Breast epithelium (tissue), 4 donors: Measurements from ENCODE around the gene THSD7B. TPM values are rescaled to one million over a fixed set of nuclear protein-coding genes. Genes with fewer than 3 reads are reported as not detected.

Source experiments
- DNase-seq, 2 donors: peaks; one replicate each; pipeline ENCODE4 v3.0.0-alpha.2; 2019; ENCODE audit warnings: low spot score in 2 of 2
- H3K27ac ChIP-seq, 2 donors: fragments of 200-600 bp; sonication (generic) in 1 of 2; one replicate each; pipeline ENCODE4 v1.5.1; 2016 to 2019; ENCODE audit warnings: mild to moderate bottlenecking in 1 of 2
- H3K27me3 ChIP-seq, 2 donors: fragments of 200-600 bp; sonication (generic) in 1 of 2; one replicate each; pipeline versions ENCODE4 v1.5.1 to v1.6.0; 2017 to 2019; ENCODE audit warnings: control low read depth in 1 of 2, mild to moderate bottlenecking in 1 of 2
- H3K36me3 ChIP-seq: fragments of 200-600 bp; one replicate; pipeline ENCODE4 v1.5.1; 2019
- H3K4me1 ChIP-seq, 2 donors: fragments of 200-600 bp; sonication (generic); one replicate each; pipeline ENCODE4 v1.5.1; 2016 to 2019; ENCODE audit warnings: control low read depth in 1 of 2
- H3K4me3 ChIP-seq, 3 donors: fragments of 200-600 bp; sonication (generic); 1 replicate in 2 of 3; 2 replicates in 1 of 3; pipeline ENCODE4 v1.5.1; 2016 to 2019; ENCODE audit warnings: mild to moderate bottlenecking in 3 of 3, moderate library complexity in 2 of 3
- H3K9me3 ChIP-seq, 2 donors: fragments of 200-600 bp; sonication (generic) in 1 of 2; one replicate each; pipeline ENCODE4 v1.5.1; 2016 to 2019; ENCODE audit warnings: control low read depth in 1 of 2
- CTCF ChIP-seq, 3 donors: fragments of 450-650 bp; IDR thresholded peaks; one replicate each; pipeline ENCODE4 v1.5.1; 2016 to 2017; ENCODE audit warnings: antibody characterized with exemption in 3 of 3, mild to moderate bottlenecking in 3 of 3, moderate library complexity in 3 of 3
- POLR2A ChIP-seq: fragments of 450-650 bp; IDR thresholded peaks from one replicate; pipeline ENCODE4 v1.6.1; 2016; ENCODE audit warnings: antibody characterized with exemption, mild to moderate bottlenecking, moderate library complexity
- POLR2AphosphoS5 ChIP-seq, 3 donors: sonication (generic); formaldehyde crosslinking; IDR thresholded peaks; one replicate each; pipeline ENCODE4 v1.6.1; 2017; ENCODE audit warnings: antibody characterized with exemption in 3 of 3
- intact Hi-C: fragments of 100-400 bp; cut with DNase I; formaldehyde crosslinking; loops from one replicate; pipeline ENCODE4 v1.15.1; 2023; ENCODE audit warnings: low total_unique reads
- total RNA-seq, 3 donors: library from RNA; depleted of rRNA; stranded (reverse); fragments of >200 nt; gene quantifications; one replicate each; pipeline ENCODE4 v1.1.0, GENCODE V29; 2016

THSD7B gene
- total RNA-seq, 3 donors from 2014 or later: 0.73 to 3.3 (median 2.1) TPM

DNA sequence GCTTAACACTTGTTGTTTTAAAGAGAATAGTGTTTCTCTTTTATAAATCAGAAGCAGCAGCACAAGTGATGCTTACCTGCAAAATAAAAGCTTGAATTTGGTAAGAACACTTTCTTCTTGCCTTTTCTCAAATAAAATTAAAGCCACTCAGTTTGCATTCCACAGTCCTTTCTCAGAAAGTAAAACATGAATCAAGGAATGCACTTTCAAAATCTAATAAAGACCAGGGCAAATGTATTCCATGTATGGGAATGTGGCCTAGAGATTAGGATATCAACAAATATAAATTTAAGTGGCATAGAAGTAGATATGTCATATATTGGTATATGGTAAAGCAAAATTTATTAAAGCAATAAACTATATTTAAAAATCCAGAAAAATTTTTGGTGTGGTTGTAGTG, 352.8 kb downstream of the THSD7B start:
- Histone ChIP-seq H3K9me3 (no peaks in the 10 kb centered on the region), H3K27ac (no peak overlapping the region), H3K36me3 (no peaks in the 10 kb centered on the region), H3K27me3 (no peaks in the 10 kb centered on the region), H3K4me1 (no peaks in the 10 kb centered on the region), H3K4me3 (no peak overlapping the region)
- no peak for DNase-seq
- intact Hi-C loops: no loop called here
- no peak for TF ChIP-seq CTCF (IDR thresholded peaks at IDR 0.05)
- TF ChIP-seq POLR2AphosphoS5 (IDR thresholded peaks at IDR 0.05): no peak
- no peak for TF ChIP-seq POLR2A

DNA sequence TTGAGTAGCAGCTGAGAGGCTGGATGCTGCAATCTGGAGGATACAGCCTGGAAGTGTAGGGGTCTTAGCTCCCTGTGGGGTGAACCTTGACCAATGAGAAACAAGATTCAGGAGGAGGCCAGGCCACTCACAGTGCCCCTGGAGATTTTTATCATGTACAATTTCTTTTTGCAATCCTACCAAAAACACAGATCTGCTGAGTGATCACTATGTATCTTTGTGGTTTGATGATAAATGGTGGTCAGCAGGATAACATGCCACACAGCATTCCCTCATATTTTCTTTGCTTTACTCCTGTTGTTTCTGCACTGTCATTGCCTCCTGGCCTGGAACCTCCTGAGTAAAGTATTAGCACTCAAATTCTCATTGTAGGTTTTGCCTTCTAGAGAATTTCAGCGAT, 357.9 kb downstream of the THSD7B start:
- H3K36me3 ChIP-seq: no peaks in the 10 kb centered on the region
- H3K4me3 ChIP-seq: no peak overlapping the region
- H3K27me3 ChIP-seq: no peaks in the 10 kb centered on the region
- H3K27ac ChIP-seq: no peak overlapping the region
- no peak for TF ChIP-seq CTCF (IDR thresholded peaks at IDR 0.05)
- TF ChIP-seq POLR2AphosphoS5 (IDR thresholded peaks at IDR 0.05): no peak
- no peak for TF ChIP-seq POLR2A
- no peaks in the 10 kb centered on the region for H3K4me1 ChIP-seq
- no peak for DNase-seq
- intact Hi-C loops: no loop called here
- H3K9me3 ChIP-seq: no peaks in the 10 kb centered on the region

GRCh38 chr2:137133225-137133624, 367.9 kb downstream of the THSD7B start:
- Histone ChIP-seq H3K27me3 (no peaks in the 10 kb centered on the region), H3K27ac (no peak overlapping the region), H3K36me3 (no peaks in the 10 kb centered on the region), H3K4me3 (no peak overlapping the region), H3K9me3 (no peaks in the 10 kb centered on the region), H3K4me1 (no peaks in the 10 kb centered on the region)
- intact Hi-C loops: no loop called here
- no peak for DNase-seq
- TF ChIP-seq POLR2A: no peak
- no peak for TF ChIP-seq POLR2AphosphoS5 (IDR thresholded peaks at IDR 0.05)
- no peak for TF ChIP-seq CTCF (IDR thresholded peaks at IDR 0.05)

- no peaks in the 10 kb centered on the region for H3K9me3 ChIP-seq
- TF ChIP-seq POLR2A: no peak
- no peak for TF ChIP-seq POLR2AphosphoS5 (IDR thresholded peaks at IDR 0.05)
- no peak for TF ChIP-seq CTCF (IDR thresholded peaks at IDR 0.05)
- no peak for DNase-seq
- no peaks in the 10 kb centered on the region for H3K4me1 ChIP-seq
- intact Hi-C loops: no loop called here
- no peak overlapping the region for H3K27ac ChIP-seq
- H3K4me3 ChIP-seq: no peak overlapping the region
- H3K36me3 ChIP-seq: no peaks in the 10 kb centered on the region
- no peaks in the 10 kb centered on the region for H3K27me3 ChIP-seq
These were observed 372.9 kb downstream of the THSD7B start for GRCh38 chr2:137138263-137138662.

DNA sequence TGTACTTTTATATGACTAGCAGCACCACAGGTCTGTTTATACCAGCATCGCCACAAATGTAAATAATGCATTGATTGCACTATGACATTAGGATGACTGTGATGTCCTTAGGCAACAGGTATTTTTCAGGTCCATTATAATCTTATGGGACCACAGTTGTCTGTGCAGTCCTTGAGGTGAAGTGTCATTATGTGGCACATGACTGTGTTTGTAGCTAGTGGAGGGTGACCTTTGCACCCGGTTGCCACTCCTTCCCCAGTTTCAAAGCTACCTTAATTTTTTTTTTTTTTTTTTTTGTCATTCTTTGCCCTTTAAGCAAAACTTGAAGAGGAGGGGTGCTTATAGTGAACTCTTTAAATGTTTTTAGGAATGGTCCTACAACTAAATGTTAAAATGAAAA, 386.4 kb downstream of the THSD7B start:
- no peak for DNase-seq
- intact Hi-C loops: no loop called here
- Histone ChIP-seq H3K27ac (no peak overlapping the region), H3K36me3 (no peaks in the 10 kb centered on the region), H3K4me1 (no peaks in the 10 kb centered on the region), H3K27me3 (no peaks in the 10 kb centered on the region), H3K4me3 (no peak overlapping the region), H3K9me3 (no peaks in the 10 kb centered on the region)
- TF ChIP-seq POLR2AphosphoS5 (IDR thresholded peaks at IDR 0.05) (no peak), POLR2A (no peak), CTCF (IDR thresholded peaks at IDR 0.05) (no peak)
